ENCODE data around the gene ADGRD2. TPM values are rescaled to one million over a fixed set of nuclear protein-coding genes. Genes with fewer than 3 reads are reported as not detected.

Gene ADGRD2
- total RNA-seq, 1 experiment from 2014 or later = 1.5 TPM

- Histone ChIP-seq H3K23ac (ENCODE audit: insufficient read length, low read depth, low read length) (no peak overlapping the region), H3K4me1 (ENCODE audit: insufficient read depth, low read length) (peaks cover 2% of the 10 kb centered on the region; the same call in 1 of the 2 replicates), H2BK120ac (ENCODE audit: low read depth, low read length, poor library complexity, severe bottlenecking) (no peak overlapping the region), H4K5ac (ENCODE audit: insufficient read length, low read depth, low read length) (no peak overlapping the region), H4K20me1 (ENCODE audit: control insufficient read depth, insufficient read depth, insufficient read length) (no peaks in the 10 kb centered on the region), H3K4ac (ENCODE audit: low read depth, low read length) (no peak overlapping the region), H3K23me2 (ENCODE audit: insufficient read length, low read depth, low read length, poor library complexity, severe bottlenecking) (peaks cover 4% of the 10 kb centered on the region), H2BK12ac (ENCODE audit: insufficient read length, low read depth, low read length) (no peak overlapping the region), H3T11ph (ENCODE audit: low read length) (no peak overlapping the region), H2AK5ac (ENCODE audit: insufficient read length, low read length) (no peak overlapping the region), H2BK20ac (ENCODE audit: low read depth, low read length, poor library complexity, severe bottlenecking) (no peak overlapping the region), H2BK15ac (ENCODE audit: low read depth, low read length) (no peak overlapping the region), H3K27me3 (ENCODE audit: insufficient read depth, low read length) (no peaks in the 10 kb centered on the region), H3K27ac (ENCODE audit: insufficient read length, low read depth, low read length) (no peak overlapping the region), H3K9me3 (ENCODE audit: control insufficient read depth, low read depth, low read length) (no peaks in the 10 kb centered on the region), H3K56ac (ENCODE audit: insufficient read length, low read depth, low read length) (no peak overlapping the region), H3K4me2 (ENCODE audit: insufficient read depth, insufficient read length, low read length) (no peak overlapping the region), H2AFZ (ENCODE audit: low read length) (no peak overlapping the region), H3K14ac (ENCODE audit: insufficient read depth, low read length) (no peak overlapping the region), H3K18ac (ENCODE audit: insufficient read length, low read depth, low read length) (no peak overlapping the region), H3K79me2 (ENCODE audit: insufficient read depth, low read length) (peaks cover 8% of the 10 kb centered on the region; the same call in 1 of the 2 replicates), H3K79me1 (ENCODE audit: insufficient read depth, low read depth, low read length, poor library complexity, severe bottlenecking) (no peaks in the 10 kb centered on the region), H2BK5ac (ENCODE audit: insufficient read length, low read length) (no peak overlapping the region), H3K9ac (ENCODE audit: extremely low read depth, insufficient read length, low read length) (no peak overlapping the region), H4K91ac (ENCODE audit: insufficient read length, low read depth, low read length) (no peak overlapping the region), H4K8ac (replicated peaks; ENCODE audit: insufficient read length, low read depth, low read length) (no peak overlapping the region)
- TF ChIP-seq CTCF (conservative IDR thresholded peaks at IDR 0.05) = no peak
- no peak overlapping the region for H3K27ac Mint-ChIP-seq
- peaks cover 6 to 9% of the 10 kb centered on the region in 2 experiments for H3K4me1 Mint-ChIP-seq
- no peaks in the 10 kb centered on the region; the same call in 1 of the 2 replicates for H3K27me3 Mint-ChIP-seq (ENCODE audit: low read depth)
- WGBS (ENCODE audit: extremely low coverage, insufficient read length, low lambda C conversion rate) = no CpG with 5 or more reads among the region's 5 CpGs
- peaks cover 21 to 71% (median 64%) of the 10 kb centered on the region in 3 experiments; a peak in 6 of 7 replicates for H3K36me3 Mint-ChIP-seq (ENCODE audit: insufficient read depth in 1 of 3, low read depth in 3 of 3)
- H3K9me3 Mint-ChIP-seq = no peaks in the 10 kb centered on the region; a peak in 1 of 5 replicates
- no peak overlapping the region for H3K4me3 Mint-ChIP-seq
- no peak for DNase-seq
These were observed 38.6 kb upstream of the ADGRD2 start for GRCh38 chr9:124411514-124412227.

Measured in H9 (cell line).